Measurements from ENCODE around the gene KCNJ9.

Gene KCNJ9

GRCh38 chr1:160056648-160057169 lies 24.6 kb upstream of the KCNJ9 start:
- TF ChIP-seq, protein P1, sequence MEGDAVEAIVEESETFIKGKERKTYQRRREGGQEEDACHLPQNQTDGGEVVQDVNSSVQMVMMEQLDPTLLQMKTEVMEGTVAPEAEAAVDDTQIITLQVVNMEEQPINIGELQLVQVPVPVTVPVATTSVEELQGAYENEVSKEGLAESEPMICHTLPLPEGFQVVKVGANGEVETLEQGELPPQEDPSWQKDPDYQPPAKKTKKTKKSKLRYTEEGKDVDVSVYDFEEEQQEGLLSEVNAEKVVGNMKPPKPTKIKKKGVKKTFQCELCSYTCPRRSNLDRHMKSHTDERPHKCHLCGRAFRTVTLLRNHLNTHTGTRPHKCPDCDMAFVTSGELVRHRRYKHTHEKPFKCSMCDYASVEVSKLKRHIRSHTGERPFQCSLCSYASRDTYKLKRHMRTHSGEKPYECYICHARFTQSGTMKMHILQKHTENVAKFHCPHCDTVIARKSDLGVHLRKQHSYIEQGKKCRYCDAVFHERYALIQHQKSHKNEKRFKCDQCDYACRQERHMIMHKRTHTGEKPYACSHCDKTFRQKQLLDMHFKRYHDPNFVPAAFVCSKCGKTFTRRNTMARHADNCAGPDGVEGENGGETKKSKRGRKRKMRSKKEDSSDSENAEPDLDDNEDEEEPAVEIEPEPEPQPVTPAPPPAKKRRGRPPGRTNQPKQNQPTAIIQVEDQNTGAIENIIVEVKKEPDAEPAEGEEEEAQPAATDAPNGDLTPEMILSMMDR (IDR thresholded peaks at IDR 0.05; ENCODE audit: borderline replicate concordance, insufficient read depth, low read depth, low read length): no peak
- H3K4me3 ChIP-seq (ENCODE audit: low read depth, low read length): no peak overlapping the region

DNA sequence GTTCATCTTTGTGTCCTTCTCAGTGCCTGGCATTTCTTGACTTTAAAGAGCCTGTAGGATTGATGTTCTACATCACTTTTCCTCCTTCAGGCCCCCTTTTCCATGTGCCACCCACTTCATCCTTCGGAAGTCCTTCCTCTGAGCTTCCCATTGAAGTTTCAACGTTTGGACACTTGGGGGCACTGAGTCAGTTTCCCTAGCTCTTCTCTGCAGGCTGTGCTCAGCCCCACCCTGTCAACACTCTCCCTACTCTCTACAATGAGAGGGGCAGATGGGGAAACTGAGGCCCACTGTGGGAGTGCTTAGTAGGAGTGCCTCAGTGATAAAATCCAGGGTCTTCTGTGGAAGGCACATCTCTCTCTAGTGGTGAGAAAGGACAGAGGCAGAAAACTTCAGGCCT lies 23.3 kb upstream of the KCNJ9 start:
- no peak overlapping the region for H3K4me3 ChIP-seq (ENCODE audit: low read depth, low read length)
- TF ChIP-seq, protein P1 (IDR thresholded peaks at IDR 0.05; ENCODE audit: borderline replicate concordance, insufficient read depth, low read depth, low read length): 0 out of 2 replicates have a peak, but pooled peaks have one; percentile 10

GRCh38 chr1:160061369-160062229 lies 19.7 kb upstream of the KCNJ9 start:
- H3K4me3 ChIP-seq (ENCODE audit: low read depth, low read length): no peak overlapping the region
- TF ChIP-seq, protein P1 (IDR thresholded peaks at IDR 0.05; ENCODE audit: borderline replicate concordance, insufficient read depth, low read depth, low read length): peak; percentile 8; the same call in 1 of the 2 replicates

- H3K4me3 ChIP-seq (ENCODE audit: low read depth, low read length): no peak overlapping the region
- TF ChIP-seq, protein P1 (IDR thresholded peaks at IDR 0.05; ENCODE audit: borderline replicate concordance, insufficient read depth, low read depth, low read length): no peak
Observed at GRCh38 chr1:160062230-160062532, 19.2 kb upstream of the KCNJ9 start.

DNA sequence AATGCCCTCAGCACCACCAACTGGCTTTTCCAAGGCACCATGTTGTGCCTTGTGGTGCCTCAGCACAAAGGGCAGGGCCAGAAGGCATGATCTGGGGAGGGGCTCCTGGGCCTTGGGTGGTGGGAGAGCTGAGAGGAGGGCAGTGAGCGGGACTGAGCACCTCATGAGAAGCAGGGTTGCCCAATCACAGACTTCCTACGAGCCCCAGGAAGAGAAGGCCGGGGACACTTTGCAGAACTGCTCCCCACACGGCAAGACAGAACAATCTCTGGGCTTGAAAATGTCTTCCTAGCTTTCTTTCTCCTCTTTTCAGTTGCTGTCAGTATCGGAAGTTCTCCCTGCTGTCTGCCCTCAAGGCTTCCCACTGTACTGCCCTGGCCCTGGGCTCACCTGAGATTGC lies 18.2 kb upstream of the KCNJ9 start:
- H3K4me3 ChIP-seq (ENCODE audit: low read depth, low read length): no peak overlapping the region
- TF ChIP-seq, protein P1 (IDR thresholded peaks at IDR 0.05; ENCODE audit: borderline replicate concordance, insufficient read depth, low read depth, low read length): no peak

DNA sequence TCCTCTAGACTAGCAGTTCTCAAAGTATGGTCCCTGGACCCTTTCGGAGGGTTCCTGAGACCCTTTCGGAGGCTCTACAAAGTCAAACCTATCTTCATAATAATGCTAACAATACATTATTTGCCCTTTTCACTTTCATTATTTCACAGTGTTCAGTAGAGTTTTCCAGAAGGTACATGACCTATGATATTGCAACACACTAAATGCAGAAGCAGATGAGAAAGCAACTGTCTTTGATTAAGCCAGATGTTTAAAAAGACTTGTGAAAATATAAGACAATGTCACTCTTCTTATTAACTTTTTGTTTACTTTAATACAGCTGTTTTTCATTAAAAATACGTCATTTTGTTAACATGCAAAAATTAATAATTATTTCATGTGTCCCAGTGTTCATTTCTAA lies 17.2 kb upstream of the KCNJ9 start:
- TF ChIP-seq, protein P1 (IDR thresholded peaks at IDR 0.05; ENCODE audit: borderline replicate concordance, insufficient read depth, low read depth, low read length): no peak

DNA sequence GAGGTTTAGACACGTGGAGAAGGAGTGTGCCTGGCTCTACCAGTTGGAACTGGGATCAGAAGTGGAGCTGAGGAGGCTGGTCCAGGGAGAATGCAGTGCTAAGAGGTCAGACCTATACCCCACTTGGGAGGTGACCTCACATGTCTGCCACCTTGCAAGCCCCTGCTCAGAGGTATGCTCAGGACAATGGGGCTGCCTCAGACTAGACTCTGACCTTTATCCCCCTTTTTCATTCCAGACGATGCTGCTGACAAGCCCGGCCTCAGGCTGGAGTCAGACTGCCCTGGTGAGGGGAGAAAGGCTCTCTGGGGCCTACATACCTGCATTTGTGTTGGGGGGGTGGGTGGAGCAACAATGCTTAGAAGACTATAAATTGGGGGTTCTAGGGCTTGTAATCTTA lies 16.6 kb upstream of the KCNJ9 start:
- TF ChIP-seq, protein P1 (IDR thresholded peaks at IDR 0.05; ENCODE audit: borderline replicate concordance, insufficient read depth, low read depth, low read length): no peak
- H3K4me3 ChIP-seq (ENCODE audit: low read depth, low read length): no peak overlapping the region

More for the DNA sequence above, 17.2 kb upstream of the KCNJ9 start:
- no peak overlapping the region for H3K4me3 ChIP-seq (ENCODE audit: low read depth, low read length)
